Effector CD8-positive, alpha-beta T cell (primary cell): ENCODE results near the gene CP.
"Not testable (repeated sequence)": the region's sequence is repeated elsewhere in the genome, so short reads cannot be mapped to it uniquely, and the experiment has no call there.

Source experiments
- DNase-seq: peaks from one replicate; lab custom pipeline; 2025; lab: John Stamatoyannopoulos, UW

The CP gene

DNA sequence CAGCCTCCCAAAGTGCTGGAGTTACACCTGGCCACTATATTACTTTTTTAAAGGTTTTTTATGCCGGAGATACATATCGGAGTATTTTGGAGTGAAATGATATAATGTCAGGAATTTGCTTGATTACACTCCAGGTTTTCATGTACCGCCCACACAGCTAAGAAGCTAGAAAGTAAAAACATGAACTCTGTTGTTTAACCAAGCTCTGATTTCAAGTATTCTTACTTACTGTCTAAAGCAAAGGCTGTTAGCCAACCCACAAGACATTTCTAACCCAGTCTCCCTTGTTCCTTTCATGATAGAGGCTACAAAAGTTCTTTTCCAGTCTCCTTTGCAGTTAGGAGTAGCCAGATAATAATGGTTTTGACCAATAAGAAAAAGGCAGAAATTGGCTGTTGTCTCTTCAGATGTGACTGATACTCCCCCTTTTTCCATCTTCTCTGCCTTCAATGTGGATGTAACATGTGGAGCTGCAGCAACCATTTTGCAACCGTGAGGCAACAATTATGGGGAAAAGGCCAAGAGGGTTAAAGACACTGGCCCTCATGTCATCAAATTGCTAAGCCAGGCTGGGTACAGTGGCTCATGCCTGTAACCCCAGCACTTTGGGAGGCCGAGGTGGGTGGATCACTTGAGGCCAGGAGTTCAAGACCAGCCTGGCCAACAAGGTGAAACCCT is 6.1 kb upstream of the CP start:
- DNase-seq, result no peak

DNA sequence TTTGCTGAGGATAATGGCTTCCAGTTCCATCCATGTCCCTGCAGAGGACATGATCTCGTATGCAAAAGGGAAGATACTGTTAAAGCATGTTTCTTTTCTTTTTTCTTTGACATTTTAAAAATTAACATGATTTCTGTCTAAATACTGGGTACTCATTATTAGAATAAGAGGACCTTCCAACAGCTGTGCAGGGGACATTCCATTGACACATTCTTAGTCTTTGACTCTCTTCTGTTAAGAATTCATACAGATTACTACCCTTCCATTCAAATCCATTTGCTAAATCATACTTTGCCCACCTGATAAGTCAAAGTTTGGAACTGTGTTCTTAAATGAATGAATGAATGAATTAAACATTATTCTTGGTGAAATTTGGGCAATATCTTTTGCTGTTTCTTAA is 5.1 kb upstream of the CP start:
- no peak for DNase-seq

DNA sequence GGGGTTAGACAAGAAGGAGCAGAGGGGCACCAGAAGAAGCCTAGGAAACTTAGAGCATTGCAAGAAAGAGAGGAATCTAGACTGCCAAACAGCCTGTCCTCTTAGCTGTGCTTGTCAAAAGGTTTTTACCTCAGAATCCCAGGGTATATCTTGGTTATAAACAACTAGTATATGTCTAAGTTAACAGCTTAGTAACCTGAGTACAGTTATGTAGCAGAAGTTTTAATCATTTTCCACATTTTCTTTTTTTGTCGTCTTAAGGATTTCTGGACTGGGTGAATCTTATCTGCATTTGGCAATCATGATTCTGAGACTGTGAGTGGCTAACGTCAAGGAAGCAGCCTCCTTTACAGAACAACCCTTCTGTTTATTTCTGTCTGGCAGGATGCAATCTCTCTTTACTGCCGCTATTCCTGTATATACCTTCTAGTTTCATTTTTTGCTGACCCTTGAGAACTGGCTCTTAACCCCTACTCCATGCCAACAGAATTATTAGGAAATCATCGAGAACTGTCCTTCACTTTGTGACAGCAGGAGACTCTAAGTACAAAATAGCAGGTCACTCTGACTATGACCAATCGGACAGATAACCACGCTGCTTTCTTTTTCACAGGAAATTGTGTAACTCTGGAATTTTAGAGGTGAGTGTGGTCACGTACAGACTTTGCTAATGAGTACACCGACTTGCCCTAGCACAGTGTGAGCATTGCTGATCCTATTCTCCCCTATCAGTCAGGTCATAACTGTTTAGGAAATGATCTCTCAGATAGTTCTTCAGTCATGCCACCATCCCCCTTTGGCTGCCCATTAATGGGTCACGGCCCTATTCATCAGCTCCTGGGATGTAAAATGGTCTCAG is 3.3 kb upstream of the CP start:
- DNase-seq, result no peak

DNA sequence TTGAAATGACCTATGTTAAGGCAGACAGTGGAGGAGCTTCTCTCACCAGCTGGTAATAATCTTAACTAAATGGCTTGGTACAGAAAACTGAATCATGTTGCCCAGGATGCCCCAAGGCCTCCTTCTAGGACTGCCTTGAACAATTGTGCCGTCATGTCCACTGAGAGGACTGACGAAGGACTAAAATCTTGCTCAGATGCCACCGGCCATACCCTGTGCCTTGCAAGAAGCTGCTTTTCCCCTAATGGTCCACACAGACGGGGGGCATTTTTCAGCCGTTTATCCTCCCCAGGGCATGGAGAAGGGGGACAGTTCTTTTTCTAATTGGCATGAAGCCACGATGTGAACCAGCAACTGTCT is 1.8 kb upstream of the CP start:
- no peak for DNase-seq

DNA sequence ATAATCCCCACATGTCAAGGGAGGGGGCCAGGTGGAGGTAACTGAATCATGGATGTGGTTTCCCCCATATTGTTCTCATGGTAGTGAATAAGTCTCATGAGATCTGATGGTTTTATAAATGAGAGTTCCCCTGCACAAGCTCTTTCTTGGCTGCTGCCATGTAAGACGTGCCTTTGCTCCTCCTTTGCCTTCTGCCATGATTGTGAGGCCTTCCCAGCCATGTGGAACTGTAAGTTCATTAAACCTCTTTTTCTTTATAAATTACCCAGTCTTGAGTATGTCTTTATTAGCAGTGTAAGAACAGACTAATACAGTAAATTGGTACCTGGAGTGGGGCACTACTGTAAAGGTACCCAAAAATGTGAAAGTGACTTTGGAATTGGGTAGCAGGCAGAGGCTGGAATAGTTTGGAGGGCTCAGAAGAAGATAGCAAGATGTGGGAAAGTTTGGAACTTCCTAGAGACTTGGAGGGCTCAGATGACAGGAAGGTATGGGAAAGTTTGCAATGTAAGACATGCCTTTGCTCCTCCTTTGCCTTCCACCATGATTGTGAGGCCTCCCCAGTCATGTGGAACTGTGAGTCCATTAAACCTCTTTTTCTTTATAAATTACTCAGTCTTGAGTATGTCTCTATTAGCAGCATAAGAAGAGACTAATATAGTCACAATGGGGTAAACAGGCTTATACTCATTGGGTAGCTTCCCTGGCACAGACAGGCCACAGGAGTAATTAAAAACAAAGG is 2.1 kb downstream of the CP start:
- DNase-seq, result not testable (repeated sequence)

DNA sequence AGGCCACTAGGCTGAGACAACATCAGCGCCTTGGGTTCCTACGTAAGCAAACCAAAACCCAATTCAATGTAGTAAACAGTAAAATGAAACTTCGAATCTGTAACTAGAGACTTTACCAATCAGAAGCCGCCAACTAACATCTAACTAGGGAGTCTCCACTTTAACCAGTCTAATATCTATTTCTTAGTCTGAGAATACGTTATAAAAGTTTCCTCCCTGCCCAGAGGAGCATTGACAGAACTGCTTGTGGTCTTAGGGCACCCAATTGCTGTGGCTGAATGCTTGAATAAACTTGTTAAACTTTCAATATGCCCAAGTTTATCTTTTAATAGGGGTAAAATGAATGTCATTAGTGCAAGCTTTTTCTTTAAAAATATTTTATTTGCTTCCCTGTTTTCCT is 4.3 kb downstream of the CP start:
- no peak for DNase-seq

DNA sequence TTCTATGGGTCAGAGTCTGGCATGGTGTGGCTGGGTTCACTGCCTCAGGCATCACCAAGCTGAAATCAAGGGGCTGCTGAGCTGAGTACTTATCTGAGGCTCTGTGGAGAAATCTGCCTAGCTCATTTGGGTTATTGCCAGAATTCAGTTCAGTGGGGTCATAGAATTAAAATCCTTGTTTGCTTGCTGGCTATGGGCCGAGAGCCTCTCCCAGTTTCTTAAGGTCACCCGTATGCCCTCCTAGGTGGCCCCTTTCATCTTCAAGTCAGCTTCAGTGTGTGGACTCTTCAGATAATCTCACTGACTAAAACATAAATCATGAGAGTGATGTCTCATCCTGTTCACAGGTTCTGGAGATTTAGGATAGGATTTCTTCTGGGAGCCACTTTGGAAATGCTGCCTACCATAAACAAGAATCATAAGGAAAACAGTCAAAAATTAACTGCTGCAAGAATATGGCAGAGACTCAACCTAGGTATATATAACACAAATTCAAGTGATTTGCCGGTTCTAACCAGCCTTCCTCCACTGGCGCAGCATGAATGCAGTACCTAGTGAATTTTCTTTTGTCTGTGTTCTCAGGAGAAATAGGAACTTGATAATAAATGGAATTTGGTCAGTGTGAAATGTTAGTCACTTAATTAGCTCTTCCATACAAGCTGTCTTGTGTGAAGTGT is 5.3 kb downstream of the CP start:
- no peak for DNase-seq

DNA sequence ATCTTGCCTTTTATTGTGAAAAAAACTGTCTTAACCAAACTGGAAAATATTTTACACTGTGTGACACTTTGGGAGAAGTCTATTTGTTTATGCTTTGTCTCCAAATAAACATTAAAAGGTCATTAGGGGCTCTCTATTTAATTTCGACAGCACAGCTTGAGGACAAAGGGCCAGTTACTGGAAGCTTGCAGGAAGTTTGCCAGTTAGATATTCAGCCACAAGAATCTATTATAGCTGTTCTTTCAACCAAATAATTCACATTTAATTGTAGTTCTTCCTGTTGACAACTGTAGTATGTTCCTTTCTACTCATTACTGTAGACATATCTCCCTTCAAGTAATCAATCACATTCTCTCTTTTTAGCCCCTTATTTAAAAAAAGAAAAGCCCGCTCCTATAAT is 6.1 kb downstream of the CP start:
- DNase-seq, result no peak

DNA sequence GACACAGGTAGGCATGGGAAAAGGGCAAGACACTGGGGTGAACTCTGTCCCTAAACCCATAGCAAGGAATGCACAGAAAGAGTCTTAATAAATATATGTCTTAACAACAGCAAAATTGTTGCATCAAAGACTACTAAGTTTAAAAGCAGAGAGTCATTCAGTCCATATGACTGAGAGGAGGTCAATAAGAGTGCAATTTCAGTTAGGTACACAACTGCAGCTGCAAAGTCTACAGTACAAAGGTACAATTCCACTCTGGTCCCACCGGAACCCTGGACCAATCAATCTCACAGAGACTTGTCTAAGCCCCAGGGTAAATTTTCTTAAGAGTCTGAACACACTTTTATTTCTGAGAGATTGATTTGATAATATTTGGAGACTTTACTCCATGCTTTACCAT is 6.9 kb downstream of the CP start:
- no peak for DNase-seq

DNA sequence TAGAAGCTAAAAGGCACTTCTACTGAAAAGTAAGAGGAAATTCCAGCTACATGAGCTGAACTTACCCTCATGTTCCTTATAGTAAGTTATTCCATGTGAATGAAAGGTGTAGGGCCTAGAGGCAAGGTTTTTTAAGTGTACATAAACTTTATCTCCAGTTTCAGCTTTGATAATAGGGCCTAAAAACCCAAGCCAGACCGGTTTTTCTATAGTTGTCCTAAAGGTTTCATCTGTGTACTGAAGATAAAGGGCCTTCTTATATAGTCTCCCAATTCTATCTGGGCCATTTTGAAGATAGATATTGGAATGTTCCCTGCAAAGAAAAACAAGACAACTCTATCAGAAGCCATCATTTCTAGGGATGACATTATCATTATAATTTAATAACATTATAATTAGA is 9.2 kb downstream of the CP start:
- no peak for DNase-seq

DNA sequence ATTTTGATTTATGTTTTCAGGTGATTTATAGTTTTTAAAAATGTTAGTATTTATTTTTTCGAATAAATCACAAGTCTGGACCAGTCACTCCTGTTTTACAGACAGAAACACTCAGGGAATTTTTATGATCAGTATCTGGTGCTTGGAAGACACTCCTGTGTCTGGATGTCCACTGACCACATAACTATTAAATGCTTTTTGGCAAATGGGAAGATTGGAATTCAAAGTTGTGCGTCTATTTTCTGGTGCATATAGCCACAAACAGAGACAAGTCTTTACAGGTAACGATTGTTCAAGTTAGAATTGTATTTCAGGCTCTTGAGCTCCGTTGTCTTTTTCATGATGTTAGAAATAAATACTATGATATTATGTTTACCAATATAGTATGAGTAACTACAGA is 12.2 kb downstream of the CP start:
- DNase-seq, result no peak

DNA sequence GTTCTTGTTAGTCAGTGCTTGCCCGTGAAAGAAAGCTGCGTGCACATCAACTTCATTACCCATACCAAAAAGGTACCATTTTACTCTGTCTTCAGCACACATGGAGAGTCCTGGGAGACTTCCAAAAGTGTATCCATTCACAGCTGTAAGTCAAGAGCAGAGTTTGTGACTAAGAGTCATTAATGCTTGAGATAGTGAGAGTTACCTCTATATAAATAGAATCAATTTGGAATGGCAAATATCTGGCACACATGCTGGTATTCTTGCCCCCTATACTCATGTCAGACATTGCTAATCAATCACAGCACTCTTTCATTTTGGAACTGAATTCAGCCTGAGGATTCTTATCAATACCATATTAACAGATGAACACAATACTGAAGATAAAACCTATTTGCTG is 14.2 kb downstream of the CP start:
- DNase-seq, result no peak

DNA sequence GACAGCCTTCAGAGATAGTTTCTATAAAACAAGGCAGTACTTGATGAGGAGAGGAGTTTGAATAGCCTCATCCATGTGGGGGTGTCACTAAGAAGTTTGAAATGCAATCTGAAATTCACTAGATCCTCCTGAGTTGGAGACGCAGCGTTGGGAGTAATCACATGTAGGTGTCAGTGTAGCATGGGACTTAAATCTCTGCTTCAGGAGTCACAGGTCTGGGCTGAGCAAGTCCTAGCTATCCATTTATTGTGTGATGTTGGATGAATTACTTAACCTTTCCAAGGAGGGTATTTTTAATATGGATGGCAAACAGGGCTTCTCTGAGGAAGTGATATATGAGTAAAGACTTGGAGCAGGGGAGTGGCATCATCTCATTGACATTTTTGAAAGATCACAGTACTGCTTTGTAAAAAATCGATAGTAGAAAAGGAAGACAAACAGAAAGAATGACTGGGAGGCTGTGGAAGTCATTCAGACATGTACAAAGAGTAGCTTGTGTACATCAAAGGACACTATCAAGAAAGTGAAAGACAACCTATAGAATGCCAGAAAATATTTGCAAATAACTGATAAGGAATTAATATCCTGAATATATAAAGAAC is 17.1 kb downstream of the CP start:
- no peak for DNase-seq

DNA sequence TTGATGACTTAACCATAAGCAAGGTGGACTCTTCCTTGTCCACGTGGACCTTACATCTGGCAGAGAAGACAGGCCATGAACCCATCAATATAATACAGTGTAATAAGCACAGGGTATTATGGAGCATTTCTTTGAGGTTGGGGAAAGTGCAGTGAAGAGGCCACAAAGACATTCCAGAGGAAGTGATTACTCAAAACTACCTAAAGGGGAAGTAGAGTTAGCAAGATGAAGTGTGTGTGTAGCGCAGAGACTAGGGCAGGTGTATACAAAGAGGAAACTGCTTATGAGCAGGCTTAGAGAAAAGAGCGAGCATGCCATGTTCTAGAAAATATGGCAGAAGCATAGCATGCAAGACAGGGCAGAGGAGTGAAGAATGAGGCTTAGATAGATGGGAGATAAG is 17.9 kb downstream of the CP start:
- DNase-seq, result no peak

DNA sequence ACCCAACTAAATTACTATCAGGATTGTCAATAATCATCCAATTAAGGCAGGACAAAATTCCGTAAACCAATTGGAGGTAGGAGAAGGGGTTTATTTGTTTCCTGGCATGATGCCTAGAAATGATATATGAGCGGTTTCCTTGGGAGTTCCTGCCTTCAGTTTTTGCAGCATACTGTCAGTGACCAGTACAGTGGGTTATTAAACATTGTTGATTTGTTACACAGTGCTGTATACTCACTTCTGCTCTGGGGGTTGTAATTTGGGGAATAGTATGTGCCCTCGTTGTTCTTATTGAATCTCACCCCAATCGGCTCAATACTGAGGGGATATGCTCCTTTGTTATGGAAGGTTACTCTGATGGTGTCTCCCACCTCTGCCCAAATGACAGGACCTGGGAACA is 22.2 kb downstream of the CP start:
- DNase-seq, result no peak

DNA sequence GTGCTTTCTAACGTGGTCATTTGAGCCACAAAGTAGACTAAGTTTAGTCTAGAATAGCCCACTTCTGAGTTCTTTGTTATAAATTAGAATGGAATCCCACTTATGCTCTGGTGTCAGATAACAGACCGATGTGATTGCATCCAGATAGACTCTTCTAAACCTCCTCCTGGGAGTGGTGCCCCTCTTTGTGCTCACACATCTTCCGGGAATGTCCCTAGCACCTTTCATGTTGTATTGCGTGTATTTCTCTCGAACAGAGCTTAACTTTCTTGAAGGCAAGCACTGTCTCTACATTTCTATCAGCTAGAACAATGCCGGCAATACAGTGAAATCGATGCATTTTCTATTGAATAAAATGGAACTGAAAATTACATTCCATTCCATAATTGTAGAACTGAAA is 23.0 kb downstream of the CP start:
- DNase-seq, result no peak

DNA sequence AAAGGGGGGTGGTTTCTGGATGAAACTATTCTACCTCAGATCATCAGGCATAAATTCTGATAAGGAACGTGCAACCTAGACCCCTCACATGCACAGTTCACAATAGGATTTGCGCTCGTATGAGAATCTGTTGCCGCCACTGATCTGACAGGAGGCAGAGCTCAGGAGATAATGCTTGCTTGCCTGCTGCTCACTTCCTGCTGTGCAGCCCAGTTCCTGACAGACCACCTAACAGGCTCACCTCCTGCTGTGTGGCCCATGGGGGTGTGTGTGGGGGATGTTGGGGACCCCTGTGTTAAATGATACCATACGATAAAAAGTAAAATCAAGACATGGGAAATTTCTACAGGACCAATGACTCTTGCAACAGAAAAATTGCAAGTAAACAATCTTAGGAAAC is 24.0 kb downstream of the CP start:
- no peak for DNase-seq

DNA sequence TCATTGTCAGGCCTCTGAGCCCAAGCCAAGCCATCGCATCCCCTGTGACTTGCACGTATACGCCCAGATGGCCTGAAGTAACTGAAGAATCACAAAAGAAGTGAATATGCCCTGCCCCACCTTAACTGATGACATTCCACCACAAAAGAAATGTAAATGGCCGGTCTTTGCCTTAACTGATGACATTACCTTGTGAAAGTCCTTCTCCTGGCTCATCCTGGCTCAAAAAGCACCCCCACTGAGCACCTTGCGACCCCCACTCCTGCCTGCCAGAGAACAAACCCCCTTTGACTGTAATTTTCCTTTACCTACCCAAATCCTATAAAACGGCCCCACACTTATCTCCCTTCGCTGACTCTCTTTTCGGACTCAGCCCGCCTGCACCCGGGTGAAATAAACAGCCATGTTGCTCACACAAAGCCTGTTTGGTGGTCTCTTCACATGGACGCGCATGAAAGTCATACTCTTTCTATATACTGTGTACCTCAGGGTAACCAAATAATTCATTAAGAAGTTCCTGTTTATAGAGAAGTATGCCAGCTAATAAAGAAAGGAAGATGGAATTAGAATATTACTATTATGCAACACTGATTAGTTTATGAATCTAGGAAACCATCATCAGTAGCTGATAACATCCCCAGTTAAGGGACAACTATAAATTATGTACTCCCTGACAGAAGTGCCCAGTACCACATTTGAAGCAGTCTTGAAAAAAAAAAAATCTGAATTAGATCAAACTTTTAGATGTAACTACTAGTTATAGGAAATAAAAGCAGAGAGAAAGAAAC is 24.6 kb downstream of the CP start:
- not testable (repeated sequence) for DNase-seq

DNA sequence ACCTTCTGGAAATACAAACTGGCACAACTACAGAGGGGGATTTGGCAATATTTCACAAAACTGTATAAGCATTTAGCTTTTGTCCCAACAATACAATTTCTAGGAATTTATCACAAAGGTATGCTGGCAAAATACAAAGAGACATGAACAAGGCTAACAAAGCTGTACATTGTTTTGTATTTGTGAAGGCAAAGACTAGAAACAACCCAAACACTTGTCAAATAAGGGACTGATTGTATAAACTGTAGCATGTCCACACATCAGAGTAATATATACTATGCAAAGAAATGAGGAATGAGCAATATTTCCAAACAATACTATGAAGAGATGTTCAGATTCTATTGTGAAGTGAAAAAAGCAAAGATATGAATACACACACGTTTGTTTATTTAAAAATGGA is 26.4 kb downstream of the CP start:
- no peak for DNase-seq

DNA sequence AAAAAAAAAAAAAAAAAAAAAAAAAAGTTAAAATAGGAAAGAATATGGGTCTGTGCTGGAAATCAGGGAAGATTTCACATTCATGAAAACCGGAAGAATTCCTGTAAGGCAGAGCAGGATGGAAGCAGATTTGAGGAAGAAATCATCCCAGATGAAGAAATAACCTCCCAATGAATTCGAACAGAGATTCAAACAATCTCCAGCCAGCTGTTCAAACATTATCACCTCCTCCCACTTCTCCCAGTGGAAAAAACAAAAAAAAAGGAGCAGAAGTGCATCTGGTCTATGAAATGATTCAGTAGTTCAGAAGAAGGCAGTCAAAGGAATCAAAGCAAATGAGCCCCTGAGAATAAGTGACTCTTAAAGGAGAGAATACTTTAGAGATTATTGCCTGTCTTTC is 33.1 kb downstream of the CP start:
- no peak for DNase-seq

DNA sequence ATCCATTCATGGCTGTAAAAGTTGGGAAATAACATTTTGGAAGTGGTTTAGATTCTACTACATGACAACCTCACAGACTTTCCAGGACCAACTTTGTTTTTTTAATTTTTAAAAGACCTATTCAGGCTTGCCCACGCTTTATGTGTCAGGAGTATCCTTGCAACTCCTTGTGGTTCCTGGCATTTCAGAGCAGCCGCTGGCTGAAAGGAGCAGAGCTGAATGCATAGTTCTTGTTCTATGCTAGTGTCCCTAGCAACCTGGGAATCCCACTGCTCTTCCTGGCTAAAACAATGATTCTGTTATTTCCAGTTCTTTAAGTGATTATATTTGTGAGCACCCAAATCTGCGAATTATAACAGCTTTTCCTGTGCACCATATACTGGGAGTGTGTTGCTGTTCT is 34.9 kb downstream of the CP start:
- DNase-seq, result no peak
